Measurements from ENCODE around the gene CNTN1. TPM values are rescaled to one million over a fixed set of nuclear protein-coding genes. Genes with fewer than 3 reads are reported as not detected.

CNTN1 gene
- total and polyA plus RNA-seq, 2 of the 8 experiments (the other 6 are each of a cell fraction or from before 2014, with no cell fraction given): 7.2 to 21.8 TPM

GRCh38 chr12:40825156-40825555, 132.9 kb downstream of the CNTN1 start:
- Histone ChIP-seq H3K79me2 (ENCODE audit: control insufficient read depth in 1 of 2, insufficient read depth in 2 of 2, low read length in 2 of 2) (no peaks in the 10 kb centered on the region), H3K18ac (ENCODE audit: extremely low read depth, low read length) (no peak overlapping the region), H2AK5ac (ENCODE audit: low read depth, low read length) (no peak overlapping the region), H2BK20ac (ENCODE audit: low read length) (no peak overlapping the region), H3K14ac (ENCODE audit: insufficient read length) (no peak overlapping the region), H3K27me3 (replicated peaks in 1 of 4; ENCODE audit: control insufficient read depth in 3 of 4, extremely low read depth in 1 of 4, insufficient read depth in 3 of 4, low read length in 3 of 4) (no peaks in the 10 kb centered on the region), H3K4me3 (ENCODE audit: extremely low read depth in 1 of 4, insufficient read depth in 2 of 4, low read depth in 3 of 4, low read length in 4 of 4) (no peak overlapping the region), H4K20me1 (replicated peaks in 1 of 2; ENCODE audit: control insufficient read depth in 1 of 2, insufficient read depth in 2 of 2, low read length in 2 of 2) (peaks cover 0 to 2% of the 10 kb centered on the region in 2 experiments), H4K8ac (ENCODE audit: extremely low read depth, insufficient read depth, low read length) (no peak overlapping the region), H3K9ac (replicated peaks in 1 of 4; ENCODE audit: extremely low read depth in 1 of 4, low read depth in 3 of 4, low read length in 3 of 4) (no peak overlapping the region), H2BK120ac (replicated peaks; ENCODE audit: low read depth, low read length) (no peak overlapping the region), H3K79me1 (ENCODE audit: low read depth, low read length) (no peaks in the 10 kb centered on the region), H3K23me2 (ENCODE audit: low read depth, low read length) (no peaks in the 10 kb centered on the region), H3K36me3 (ENCODE audit: control insufficient read depth in 2 of 4, insufficient read depth in 4 of 4, low read length in 3 of 4) (no peaks in the 10 kb centered on the region), H2BK15ac (ENCODE audit: low read length) (no peak overlapping the region), H2AFZ (ENCODE audit: low read length) (no peak overlapping the region), H3K56ac (replicated peaks; ENCODE audit: insufficient read length, low read depth, low read length) (no peak overlapping the region), H3K4me1 (replicated peaks in 1 of 4; ENCODE audit: control insufficient read depth in 3 of 4, insufficient read depth in 4 of 4, low read length in 3 of 4) (peaks cover 7 to 13% (median 8%) of the 10 kb centered on the region in 4 experiments; a peak in 5 of 7 replicates), H4K5ac (ENCODE audit: insufficient read length, low read depth, low read length) (no peak overlapping the region), H3K9me3 (ENCODE audit: insufficient read depth in 2 of 2, low read depth in 1 of 2, low read length in 1 of 2) (no peaks in the 10 kb centered on the region), H2BK5ac (ENCODE audit: low read depth, low read length) (no peak overlapping the region), H2BK12ac (ENCODE audit: low read depth, low read length) (no peak overlapping the region), H3K23ac (ENCODE audit: insufficient read length) (no peak overlapping the region), H4K91ac (replicated peaks; ENCODE audit: insufficient read length, low read length) (no peak overlapping the region), H3K4ac (replicated peaks; ENCODE audit: insufficient read length, low read depth, low read length) (no peak overlapping the region), H3K27ac (ENCODE audit: low read depth, low read length) (no peak overlapping the region), H3K4me2 (ENCODE audit: insufficient read depth in 1 of 2, low read depth in 2 of 2, low read length in 2 of 2) (no peak overlapping the region)
- TF ChIP-seq CBX5 (IDR thresholded peaks at IDR 0.05; ENCODE audit: low read depth, low read length) (no peak), POLR2AphosphoS5 (IDR thresholded peaks at IDR 0.05; ENCODE audit: low read depth, low read length) (no peak), SRF (IDR thresholded peaks at IDR 0.05; ENCODE audit: low read depth, low read length) (no peak)
- FAIRE-seq (no peak), DNase-seq (ENCODE audit: low read depth in 1 of 2, low spot score in 2 of 2) (no peak)
- ChIA-PET CTCF (ENCODE audit: partially characterized antibody) (no interaction called here), POLR2A (ENCODE audit: partially characterized antibody) (no interaction called here)

Measured in H1 (cell line).